ENCODE results near the gene USH1G. TPM values are rescaled to one million over a fixed set of nuclear protein-coding genes. Genes with fewer than 3 reads are reported as not detected.

The USH1G gene
- total and polyA plus RNA-seq, 2 experiments from 2014 or later: 0.65 to 1.6 TPM

GRCh38 chr17:74890554-74890953 is 32.5 kb downstream of the USH1G start:
- H4K20me1 ChIP-seq (ENCODE audit: insufficient read depth, poor library complexity, severe bottlenecking): no peaks in the 10 kb centered on the region
- peaks cover 32% of the 10 kb centered on the region for H3K27me3 ChIP-seq
- no peaks in the 10 kb centered on the region for H3K79me2 ChIP-seq
- WGBS (ENCODE audit: low lambda C conversion rate, missing lambda C conversion rate): 91% methylated on average over 7 of the region's 7 CpGs
- H3K27ac ChIP-seq: no peak overlapping the region
- H3K9me2 ChIP-seq (replicated peaks; ENCODE audit: insufficient read depth): no peaks in the 10 kb centered on the region
- H3K4me2 ChIP-seq: no peak overlapping the region
- TF ChIP-seq EZH2phosphoT487 (IDR thresholded peaks at IDR 0.05; ENCODE audit: low read depth, severe bottlenecking, unreplicated experiment): no peak
- TF ChIP-seq, protein P1, sequence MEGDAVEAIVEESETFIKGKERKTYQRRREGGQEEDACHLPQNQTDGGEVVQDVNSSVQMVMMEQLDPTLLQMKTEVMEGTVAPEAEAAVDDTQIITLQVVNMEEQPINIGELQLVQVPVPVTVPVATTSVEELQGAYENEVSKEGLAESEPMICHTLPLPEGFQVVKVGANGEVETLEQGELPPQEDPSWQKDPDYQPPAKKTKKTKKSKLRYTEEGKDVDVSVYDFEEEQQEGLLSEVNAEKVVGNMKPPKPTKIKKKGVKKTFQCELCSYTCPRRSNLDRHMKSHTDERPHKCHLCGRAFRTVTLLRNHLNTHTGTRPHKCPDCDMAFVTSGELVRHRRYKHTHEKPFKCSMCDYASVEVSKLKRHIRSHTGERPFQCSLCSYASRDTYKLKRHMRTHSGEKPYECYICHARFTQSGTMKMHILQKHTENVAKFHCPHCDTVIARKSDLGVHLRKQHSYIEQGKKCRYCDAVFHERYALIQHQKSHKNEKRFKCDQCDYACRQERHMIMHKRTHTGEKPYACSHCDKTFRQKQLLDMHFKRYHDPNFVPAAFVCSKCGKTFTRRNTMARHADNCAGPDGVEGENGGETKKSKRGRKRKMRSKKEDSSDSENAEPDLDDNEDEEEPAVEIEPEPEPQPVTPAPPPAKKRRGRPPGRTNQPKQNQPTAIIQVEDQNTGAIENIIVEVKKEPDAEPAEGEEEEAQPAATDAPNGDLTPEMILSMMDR (IDR thresholded peaks at IDR 0.05; ENCODE audit: poor library complexity): no peak
- no peaks in the 10 kb centered on the region for H3K9me3 ChIP-seq (ENCODE audit: low read depth)
- DNase-seq (ENCODE audit: low spot score): no peak
- H2AFZ ChIP-seq: no peak overlapping the region
- no peak overlapping the region for H3K4me3 ChIP-seq
- no peaks in the 10 kb centered on the region for H3K36me3 ChIP-seq (replicated peaks; ENCODE audit: insufficient read depth, low read depth)
- H3K4me1 ChIP-seq (ENCODE audit: insufficient read depth): peaks cover 9% of the 10 kb centered on the region

- no peaks in the 10 kb centered on the region for H3K9me3 ChIP-seq (ENCODE audit: low read depth)
- no peak for DNase-seq (ENCODE audit: low spot score)
- no peak overlapping the region for H3K4me3 ChIP-seq
- H3K36me3 ChIP-seq (replicated peaks; ENCODE audit: insufficient read depth, low read depth): no peaks in the 10 kb centered on the region
- peaks cover 14% of the 10 kb centered on the region for H3K27me3 ChIP-seq
- H3K79me2 ChIP-seq: no peaks in the 10 kb centered on the region
- H3K9me2 ChIP-seq (replicated peaks; ENCODE audit: insufficient read depth): no peaks in the 10 kb centered on the region
- H4K20me1 ChIP-seq (ENCODE audit: insufficient read depth, poor library complexity, severe bottlenecking): no peaks in the 10 kb centered on the region
- H2AFZ ChIP-seq: no peak overlapping the region
- TF ChIP-seq EZH2phosphoT487 (IDR thresholded peaks at IDR 0.05; ENCODE audit: low read depth, severe bottlenecking, unreplicated experiment): no peak
- TF ChIP-seq EZH2 (IDR thresholded peaks at IDR 0.05; ENCODE audit: borderline replicate concordance): no peak
- TF ChIP-seq, protein P1 (IDR thresholded peaks at IDR 0.05; ENCODE audit: poor library complexity): no peak
- H3K4me2 ChIP-seq: no peak overlapping the region
- H3K27ac ChIP-seq: no peak overlapping the region
- H3K4me1 ChIP-seq (ENCODE audit: insufficient read depth): peaks cover 5% of the 10 kb centered on the region
- 62% methylated on average over 13 of the region's 13 CpGs for WGBS (ENCODE audit: low lambda C conversion rate, missing lambda C conversion rate)
These were observed 34.6 kb downstream of the USH1G start for GRCh38 chr17:74888469-74888868.

GRCh38 chr17:74883241-74883745 is 39.8 kb downstream of the USH1G start:
- Histone ChIP-seq H3K4me1 (ENCODE audit: insufficient read depth) (no peaks in the 10 kb centered on the region), H3K4me2 (no peak overlapping the region), H3K4me3 (no peak overlapping the region), H3K36me3 (replicated peaks; ENCODE audit: insufficient read depth, low read depth) (no peaks in the 10 kb centered on the region), H3K9me3 (ENCODE audit: low read depth) (no peaks in the 10 kb centered on the region), H2AFZ (no peak overlapping the region), H3K27me3 (no peaks in the 10 kb centered on the region), H4K20me1 (ENCODE audit: insufficient read depth, poor library complexity, severe bottlenecking) (no peaks in the 10 kb centered on the region), H3K9me2 (replicated peaks; ENCODE audit: insufficient read depth) (no peaks in the 10 kb centered on the region), H3K27ac (no peak overlapping the region), H3K79me2 (no peaks in the 10 kb centered on the region)
- TF ChIP-seq EZH2 (IDR thresholded peaks at IDR 0.05; ENCODE audit: borderline replicate concordance) (no peak), EZH2phosphoT487 (IDR thresholded peaks at IDR 0.05; ENCODE audit: low read depth, severe bottlenecking, unreplicated experiment) (no peak)
- TF ChIP-seq, protein P1 (IDR thresholded peaks at IDR 0.05; ENCODE audit: poor library complexity): no peak
- no peak for DNase-seq (ENCODE audit: low spot score)
- 80% methylated on average over 15 of the region's 15 CpGs for WGBS (ENCODE audit: low lambda C conversion rate, missing lambda C conversion rate)

Measured in hepatocyte (in vitro differentiated cells).